Measurements from ENCODE around the gene TUFT1.

DNA sequence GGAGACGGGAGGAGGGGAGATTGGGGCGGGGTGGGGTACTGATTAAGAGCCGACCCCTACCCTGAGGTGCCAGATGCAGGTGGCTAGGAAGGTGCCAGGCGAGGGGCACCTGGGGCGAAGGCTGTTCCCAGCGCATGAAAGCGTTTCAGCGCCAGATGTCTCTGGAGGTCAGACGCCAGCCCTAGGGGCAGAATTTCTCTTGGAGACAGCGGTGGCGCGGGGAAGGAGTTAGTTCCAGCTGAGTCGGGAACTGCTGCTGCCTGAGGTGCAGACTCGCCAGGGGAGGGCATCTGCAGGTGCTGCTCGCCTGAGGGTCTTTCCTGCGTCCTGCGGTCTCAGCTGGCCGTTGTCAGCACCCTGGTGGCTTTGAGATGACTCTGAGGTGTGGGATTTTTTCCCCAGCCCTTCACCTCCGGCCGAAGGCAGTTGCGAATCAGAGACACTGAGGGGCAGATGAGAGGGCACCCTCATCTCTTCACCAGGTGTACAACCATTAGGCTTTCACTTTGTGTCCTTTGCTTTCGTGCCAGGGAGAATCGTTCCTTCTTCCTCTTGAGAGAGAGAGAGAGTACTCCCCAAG, 28.4 kb upstream of the TUFT1 start:
- TF ChIP-seq, protein P1, sequence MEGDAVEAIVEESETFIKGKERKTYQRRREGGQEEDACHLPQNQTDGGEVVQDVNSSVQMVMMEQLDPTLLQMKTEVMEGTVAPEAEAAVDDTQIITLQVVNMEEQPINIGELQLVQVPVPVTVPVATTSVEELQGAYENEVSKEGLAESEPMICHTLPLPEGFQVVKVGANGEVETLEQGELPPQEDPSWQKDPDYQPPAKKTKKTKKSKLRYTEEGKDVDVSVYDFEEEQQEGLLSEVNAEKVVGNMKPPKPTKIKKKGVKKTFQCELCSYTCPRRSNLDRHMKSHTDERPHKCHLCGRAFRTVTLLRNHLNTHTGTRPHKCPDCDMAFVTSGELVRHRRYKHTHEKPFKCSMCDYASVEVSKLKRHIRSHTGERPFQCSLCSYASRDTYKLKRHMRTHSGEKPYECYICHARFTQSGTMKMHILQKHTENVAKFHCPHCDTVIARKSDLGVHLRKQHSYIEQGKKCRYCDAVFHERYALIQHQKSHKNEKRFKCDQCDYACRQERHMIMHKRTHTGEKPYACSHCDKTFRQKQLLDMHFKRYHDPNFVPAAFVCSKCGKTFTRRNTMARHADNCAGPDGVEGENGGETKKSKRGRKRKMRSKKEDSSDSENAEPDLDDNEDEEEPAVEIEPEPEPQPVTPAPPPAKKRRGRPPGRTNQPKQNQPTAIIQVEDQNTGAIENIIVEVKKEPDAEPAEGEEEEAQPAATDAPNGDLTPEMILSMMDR (IDR thresholded peaks at IDR 0.05) = no peak
- TF ChIP-seq POLR2AphosphoS5 (IDR thresholded peaks at IDR 0.05) = no peak
- no peak for TF ChIP-seq POLR2A (IDR thresholded peaks at IDR 0.05)
- no peak for TF ChIP-seq EP300 (IDR thresholded peaks at IDR 0.05)
